DOHH2 (cell line): ENCODE measurements around the gene INO80E.

Experiments used
- H3F3A ChIP-seq: fragments of 200-600 bp; sonication (generic), shearing (Covaris generic); 2 replicates; pipeline ENCODE4 v1.6.0; 2016; ENCODE audit warnings: antibody characterized with exemption, mild to moderate bottlenecking; ENCODE audit not compliant: control insufficient read depth, insufficient read depth
- H3K27ac ChIP-seq: fragments of 200-600 bp; sonication (generic); 2 replicates; pipeline ENCODE4 v1.5.1; 2014; ENCODE audit warnings: low read depth, mild to moderate bottlenecking, low read length, moderate library complexity
- H3K27me3 ChIP-seq: fragments of 200-600 bp; sonication (generic); 2 replicates; pipeline ENCODE4 v1.6.1; 2014; ENCODE audit warnings: mild to moderate bottlenecking, low read length, mixed read lengths; ENCODE audit not compliant: control insufficient read depth
- H3K36me3 ChIP-seq: fragments of 200-600 bp; sonication (generic); 2 replicates; pipeline ENCODE4 v1.6.1; 2014; ENCODE audit warnings: mild to moderate bottlenecking, low read length, moderate library complexity, mixed read lengths; ENCODE audit not compliant: control insufficient read depth
- H3K4me1 ChIP-seq: fragments of 200-600 bp; sonication (generic); 2 replicates; pipeline ENCODE4 v1.6.1; 2014; ENCODE audit warnings: mild to moderate bottlenecking, low read length, mixed read lengths; ENCODE audit not compliant: control insufficient read depth
- H3K4me2 ChIP-seq: fragments of 200-600 bp; sonication (generic); 2 replicates; pipeline ENCODE4 v1.6.0; 2014; ENCODE audit warnings: mild to moderate bottlenecking, low read length, moderate library complexity
- H3K4me3 ChIP-seq: fragments of 200-600 bp; sonication (generic); 2 replicates; pipeline ENCODE4 v1.5.1; 2014; ENCODE audit warnings: mild to moderate bottlenecking, low read length, mixed read lengths
- H3K79me2 ChIP-seq: fragments of 200-600 bp; sonication (generic); 2 replicates; pipeline ENCODE4 v1.6.1; 2014; ENCODE audit warnings: mild to moderate bottlenecking, low read length, mixed read lengths; ENCODE audit not compliant: control insufficient read depth
- H3K9me2 ChIP-seq: fragments of 200-600 bp; sonication (generic); replicated peaks from 2 replicates; pipeline ENCODE4 v1.6.1; 2014; ENCODE audit warnings: mild to moderate bottlenecking, low read length, mixed read lengths; ENCODE audit not compliant: control insufficient read depth
- H3K9me3 ChIP-seq: fragments of 200-600 bp; sonication (generic); 2 replicates; pipeline ENCODE4 v1.6.1; 2014; ENCODE audit warnings: antibody characterized with exemption, low read length, mixed read lengths; ENCODE audit not compliant: control insufficient read depth, insufficient read depth
- H4K20me1 ChIP-seq: fragments of 200-600 bp; sonication (generic); 2 replicates; pipeline ENCODE4 v1.6.0; 2014; ENCODE audit warnings: low read depth, mild to moderate bottlenecking, antibody characterized with exemption, low read length, moderate library complexity; ENCODE audit not compliant: control insufficient read depth, insufficient read depth
- EZH2phosphoT487 ChIP-seq: fragments of 200-600 bp; sonication (generic); IDR thresholded peaks from 2 replicates; pipeline ENCODE4 v1.6.1; 2017; ENCODE audit warnings: borderline replicate concordance, mild to moderate bottlenecking, antibody characterized with exemption, low read length, moderate library complexity, mixed read lengths
- TF ChIP-seq, protein P1 (sequence below): fragments of 200-600 bp; sonication (generic); IDR thresholded peaks from one replicate; pipeline ENCODE4 v1.5.1; 2014; ENCODE audit warnings: antibody characterized with exemption, mild to moderate bottlenecking, low read depth, low read length; ENCODE audit not compliant: poor library complexity, severe bottlenecking

Gene INO80E

DNA sequence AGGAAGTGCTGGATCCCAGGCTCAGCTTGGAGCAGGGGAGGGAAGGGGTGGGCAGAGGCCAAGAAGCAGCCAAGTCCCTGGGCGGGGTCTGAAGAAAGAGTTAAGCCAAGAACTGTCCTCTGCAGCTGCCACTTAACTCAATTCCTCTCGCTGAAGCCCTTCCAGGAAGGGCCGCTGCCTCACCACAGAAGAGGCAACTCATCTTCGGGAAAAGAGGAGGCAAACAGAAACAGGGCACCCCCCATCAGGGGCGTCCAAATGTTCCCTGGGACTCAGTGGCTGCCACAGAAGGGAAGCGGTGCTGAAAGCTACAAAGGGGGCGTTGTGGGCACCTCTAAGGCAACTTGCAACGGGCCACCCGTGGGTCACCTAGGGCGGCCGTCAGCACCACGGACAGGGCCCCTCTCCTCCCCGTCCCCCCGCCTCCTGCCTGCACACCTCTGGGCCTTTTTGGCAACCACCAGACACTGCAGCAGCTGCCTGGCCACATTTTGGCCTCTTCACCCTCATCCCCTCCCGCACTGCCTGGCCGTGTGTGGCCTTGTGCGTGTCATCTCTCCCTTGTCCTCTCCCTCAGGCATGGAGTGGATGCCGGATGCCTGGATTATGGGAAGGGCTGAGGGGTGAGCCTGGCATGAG, 32.5 kb downstream of the INO80E start:
- H3K4me1 ChIP-seq = 0 out of 2 replicates have a peak, but pooled peaks cover 3% of the 10 kb centered on the region
- H3K36me3 ChIP-seq = no peaks in the 10 kb centered on the region
- no peaks in the 10 kb centered on the region for H4K20me1 ChIP-seq
- H3F3A ChIP-seq = no peaks in the 10 kb centered on the region
- H3K27me3 ChIP-seq = peaks cover 43% of the 10 kb centered on the region
- no peak for TF ChIP-seq EZH2phosphoT487
- H3K27ac ChIP-seq = no peak overlapping the region
- H3K4me3 ChIP-seq = no peak overlapping the region
- H3K9me2 ChIP-seq = no peaks in the 10 kb centered on the region
- no peaks in the 10 kb centered on the region for H3K79me2 ChIP-seq
- H3K9me3 ChIP-seq = no peaks in the 10 kb centered on the region
- no peak overlapping the region for H3K4me2 ChIP-seq

DNA sequence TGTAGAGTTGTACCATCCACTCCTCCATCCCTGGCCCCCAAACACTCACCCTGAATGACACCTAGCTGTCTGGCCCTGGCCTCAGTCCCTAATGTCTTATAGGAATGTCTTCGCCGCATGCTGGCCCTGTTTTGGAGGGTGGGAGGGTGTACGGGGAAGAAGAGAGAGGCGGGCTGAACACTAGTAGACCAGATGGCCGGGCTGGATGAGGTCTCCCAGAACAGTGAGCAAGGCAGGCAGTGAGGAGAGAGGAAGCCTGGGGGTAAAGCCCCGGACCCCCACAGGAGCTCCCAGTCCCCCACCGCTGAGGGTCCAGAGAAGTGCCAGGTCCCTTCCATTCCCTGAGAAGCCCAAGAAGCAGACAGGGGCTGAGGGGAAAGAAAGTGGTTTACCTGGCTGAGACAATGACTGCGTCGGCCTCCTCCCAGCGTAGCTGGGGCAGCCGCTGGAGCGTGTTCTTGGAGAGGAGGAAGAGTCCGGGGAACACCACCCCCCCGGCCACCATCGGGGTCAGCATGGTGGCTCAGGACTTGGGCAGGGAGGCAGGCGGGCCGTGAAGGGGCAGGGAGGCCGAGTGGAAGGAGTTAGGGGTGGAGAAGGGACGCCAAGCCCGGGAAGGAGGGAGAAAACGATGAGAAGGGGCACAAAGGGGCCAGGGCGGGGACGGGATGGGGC, 34.1 kb downstream of the INO80E start:
- Histone ChIP-seq H3K4me3 (no peak overlapping the region), H3K79me2 (no peaks in the 10 kb centered on the region), H3K9me2 (no peaks in the 10 kb centered on the region), H3K4me1 (0 out of 2 replicates have a peak, but pooled peaks cover 3% of the 10 kb centered on the region), H3K27ac (no peak overlapping the region), H4K20me1 (no peaks in the 10 kb centered on the region), H3K27me3 (peaks cover 42% of the 10 kb centered on the region), H3K9me3 (no peaks in the 10 kb centered on the region), H3K36me3 (no peaks in the 10 kb centered on the region), H3K4me2 (no peak overlapping the region), H3F3A (no peaks in the 10 kb centered on the region)
- TF ChIP-seq, protein P1, sequence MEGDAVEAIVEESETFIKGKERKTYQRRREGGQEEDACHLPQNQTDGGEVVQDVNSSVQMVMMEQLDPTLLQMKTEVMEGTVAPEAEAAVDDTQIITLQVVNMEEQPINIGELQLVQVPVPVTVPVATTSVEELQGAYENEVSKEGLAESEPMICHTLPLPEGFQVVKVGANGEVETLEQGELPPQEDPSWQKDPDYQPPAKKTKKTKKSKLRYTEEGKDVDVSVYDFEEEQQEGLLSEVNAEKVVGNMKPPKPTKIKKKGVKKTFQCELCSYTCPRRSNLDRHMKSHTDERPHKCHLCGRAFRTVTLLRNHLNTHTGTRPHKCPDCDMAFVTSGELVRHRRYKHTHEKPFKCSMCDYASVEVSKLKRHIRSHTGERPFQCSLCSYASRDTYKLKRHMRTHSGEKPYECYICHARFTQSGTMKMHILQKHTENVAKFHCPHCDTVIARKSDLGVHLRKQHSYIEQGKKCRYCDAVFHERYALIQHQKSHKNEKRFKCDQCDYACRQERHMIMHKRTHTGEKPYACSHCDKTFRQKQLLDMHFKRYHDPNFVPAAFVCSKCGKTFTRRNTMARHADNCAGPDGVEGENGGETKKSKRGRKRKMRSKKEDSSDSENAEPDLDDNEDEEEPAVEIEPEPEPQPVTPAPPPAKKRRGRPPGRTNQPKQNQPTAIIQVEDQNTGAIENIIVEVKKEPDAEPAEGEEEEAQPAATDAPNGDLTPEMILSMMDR = no peak
- TF ChIP-seq EZH2phosphoT487 = no peak

DNA sequence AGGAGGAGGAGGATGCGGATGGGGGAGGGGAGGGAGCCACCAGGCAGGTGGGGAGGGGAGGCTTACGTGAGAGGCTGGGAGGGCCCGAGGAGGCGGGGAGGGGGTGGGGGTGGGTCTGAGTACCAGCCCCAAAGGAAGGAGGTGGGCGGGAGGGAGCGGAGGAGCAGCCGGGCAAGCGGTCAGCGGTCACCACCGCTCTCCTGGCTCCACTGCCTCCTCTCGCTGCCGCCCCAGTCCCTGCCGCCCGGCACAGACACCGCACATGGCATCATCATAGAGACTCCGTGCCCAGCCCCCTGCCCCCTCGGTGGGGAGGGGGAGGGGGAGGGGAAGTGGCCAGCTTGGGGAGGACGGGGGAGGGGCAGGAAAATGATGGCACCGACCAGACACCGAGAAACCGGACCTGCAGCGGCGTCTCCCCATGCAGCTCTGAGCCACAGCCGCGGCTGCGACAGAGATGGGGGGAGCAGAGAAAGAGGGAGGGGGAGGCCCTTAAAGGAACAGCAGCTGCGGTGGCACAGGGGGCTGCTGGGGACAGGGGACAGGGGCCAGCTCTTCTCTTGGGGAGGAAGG, 34.9 kb downstream of the INO80E start, which contains the start of gene TLCD3B:
TSS of gene TLCD3B (minus strand) at position 431 of the 573 bp plus-strand sequence. CDS start 744 bp downstream, outside the sequence.
- 0 out of 2 replicates have a peak, but pooled peaks cover 3% of the 10 kb centered on the region for H3K4me1 ChIP-seq
- H3F3A ChIP-seq = no peaks in the 10 kb centered on the region
- no peak within 1 kb of the TSS for H3K4me2 ChIP-seq
- no peak within 1 kb of the TSS for H3K4me3 ChIP-seq
- H3K27ac ChIP-seq = no peak within 1 kb of the TSS
- TF ChIP-seq, protein P1 = no peak
- TF ChIP-seq EZH2phosphoT487 = no peak
- H3K36me3 ChIP-seq = no peaks in the 10 kb centered on the region
- peaks cover 40% of the 10 kb centered on the region for H3K27me3 ChIP-seq
- no peaks in the 10 kb centered on the region for H3K9me2 ChIP-seq
- no peaks in the 10 kb centered on the region for H4K20me1 ChIP-seq
- no peaks in the 10 kb centered on the region for H3K9me3 ChIP-seq
- no peaks in the 10 kb centered on the region for H3K79me2 ChIP-seq
